Loucy (cell line): ENCODE measurements around the gene SRC.

ENCODE experiments used
- CTCF ChIP-seq: fragments of 200-600 bp; sonication (generic); conservative IDR thresholded peaks from 2 replicates; pipeline ENCODE4 v1.5.1; 2014; ENCODE audit warnings: mild to moderate bottlenecking, antibody characterized with exemption, low read length
- EZH2phosphoT487 ChIP-seq: fragments of 200-600 bp; IDR thresholded peaks from 2 replicates; pipeline ENCODE4 v1.6.1; 2018; ENCODE audit warnings: antibody characterized with exemption, mild to moderate bottlenecking, moderate library complexity, borderline replicate concordance

- no peak for TF ChIP-seq CTCF
- TF ChIP-seq EZH2phosphoT487: no peak
Observed at GRCh38 chr20:37389241-37389747, 43.4 kb downstream of the SRC start.
